GM19324 (cell line): ENCODE data around the gene RAP1GAP.
"Not testable (repeated sequence)": the region's sequence is repeated elsewhere in the genome, so short reads cannot be mapped to it uniquely, and the experiment has no call there.

Source experiments
- ATAC-seq: cut with Tn5 transposase; IDR thresholded peaks from one replicate; pipeline ENCODE4 v1.9.1; 2021; ENCODE audit warnings: mild to moderate bottlenecking, moderate library complexity; ENCODE audit not compliant: unreplicated experiment, low FRiP score

RAP1GAP gene

DNA sequence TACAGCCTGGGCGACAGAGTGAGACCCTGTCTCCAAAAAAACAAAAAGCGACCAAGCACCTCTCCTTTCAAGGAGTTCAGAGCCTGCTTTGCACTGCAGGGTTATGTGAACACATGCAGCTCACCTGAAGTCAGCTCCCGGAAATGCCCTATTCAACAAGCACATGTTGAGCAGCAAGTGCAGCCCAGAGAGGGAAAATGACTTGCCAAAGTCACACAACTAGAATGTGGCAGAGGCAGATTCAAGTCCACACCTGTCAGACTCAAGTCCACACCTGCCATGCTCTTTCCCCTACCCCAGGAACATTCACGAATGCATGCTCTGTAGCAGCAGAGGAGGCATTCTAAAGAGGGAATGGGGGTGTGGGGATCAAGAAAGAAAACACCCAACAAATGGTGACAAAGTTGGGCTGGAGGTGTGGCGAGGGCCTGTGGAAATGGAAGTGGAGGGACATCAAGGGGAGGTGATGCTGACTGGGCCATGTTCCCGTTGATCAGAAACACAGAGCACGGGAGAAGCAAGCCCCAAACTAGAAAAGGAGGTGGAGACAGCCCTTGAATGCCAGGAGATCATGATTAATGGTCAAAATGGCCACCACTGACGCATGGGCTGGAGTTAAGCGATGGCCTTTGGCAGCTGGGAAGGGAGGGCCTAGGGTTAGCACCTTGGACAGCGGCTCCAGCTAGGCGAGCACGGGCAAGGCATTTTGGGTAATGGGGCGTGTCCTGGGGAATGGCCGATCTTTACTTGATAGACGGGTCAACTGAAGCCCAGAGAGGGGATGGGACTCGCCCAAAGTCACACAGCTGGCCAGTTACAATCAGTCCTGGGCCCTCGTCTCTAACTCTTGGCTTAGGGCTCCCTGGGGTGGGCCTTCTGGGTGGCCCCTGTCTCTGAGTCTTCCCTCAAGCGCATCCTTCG lies 21.5 kb downstream of the RAP1GAP start:
- ATAC-seq: no peak

DNA sequence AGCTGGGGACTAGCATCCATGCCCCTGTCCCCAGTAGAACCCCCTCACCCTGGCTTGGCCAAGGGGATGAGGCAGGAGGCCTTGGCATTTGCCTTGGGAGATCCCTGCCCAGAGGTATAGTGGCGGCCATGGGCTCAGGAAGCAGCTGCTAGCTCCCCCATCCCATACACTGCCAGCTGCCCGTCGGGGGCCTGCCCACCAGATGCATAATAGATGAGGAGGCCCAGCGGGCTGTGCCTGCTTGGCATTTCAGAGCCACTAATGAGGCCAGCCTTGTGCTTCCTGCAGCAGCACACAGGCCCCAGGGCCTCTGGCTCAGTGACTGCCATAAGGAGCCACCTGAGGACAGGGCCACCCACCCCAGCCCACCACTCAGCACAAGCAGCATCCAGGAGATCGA lies 23.6 kb downstream of the RAP1GAP start:
- no peak for ATAC-seq

- no peak for ATAC-seq
These were observed 24.3 kb downstream of the RAP1GAP start for GRCh38 chr1:21644906-21645305.

GRCh38 chr1:21644348-21644747 lies 24.8 kb downstream of the RAP1GAP start:
- no peak for ATAC-seq

DNA sequence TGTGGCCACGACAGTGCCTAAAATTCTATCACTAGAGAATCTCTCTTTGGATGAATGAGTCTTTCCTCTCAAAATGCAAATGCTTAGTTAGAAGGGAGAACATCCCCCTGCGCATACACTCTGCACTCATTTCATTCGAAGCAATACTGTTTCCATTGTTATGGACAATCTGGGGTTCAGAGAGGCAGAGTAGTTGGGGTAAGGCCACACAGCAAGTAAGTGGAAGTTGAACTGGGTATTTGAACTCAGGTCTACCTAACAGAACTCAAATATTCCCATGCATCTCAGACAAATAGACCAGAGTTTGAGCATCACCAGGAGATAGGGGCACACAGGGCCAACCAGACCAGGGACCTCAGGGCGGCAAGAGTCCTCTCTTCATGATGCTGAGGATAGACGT lies 25.5 kb downstream of the RAP1GAP start:
- no peak for ATAC-seq

DNA sequence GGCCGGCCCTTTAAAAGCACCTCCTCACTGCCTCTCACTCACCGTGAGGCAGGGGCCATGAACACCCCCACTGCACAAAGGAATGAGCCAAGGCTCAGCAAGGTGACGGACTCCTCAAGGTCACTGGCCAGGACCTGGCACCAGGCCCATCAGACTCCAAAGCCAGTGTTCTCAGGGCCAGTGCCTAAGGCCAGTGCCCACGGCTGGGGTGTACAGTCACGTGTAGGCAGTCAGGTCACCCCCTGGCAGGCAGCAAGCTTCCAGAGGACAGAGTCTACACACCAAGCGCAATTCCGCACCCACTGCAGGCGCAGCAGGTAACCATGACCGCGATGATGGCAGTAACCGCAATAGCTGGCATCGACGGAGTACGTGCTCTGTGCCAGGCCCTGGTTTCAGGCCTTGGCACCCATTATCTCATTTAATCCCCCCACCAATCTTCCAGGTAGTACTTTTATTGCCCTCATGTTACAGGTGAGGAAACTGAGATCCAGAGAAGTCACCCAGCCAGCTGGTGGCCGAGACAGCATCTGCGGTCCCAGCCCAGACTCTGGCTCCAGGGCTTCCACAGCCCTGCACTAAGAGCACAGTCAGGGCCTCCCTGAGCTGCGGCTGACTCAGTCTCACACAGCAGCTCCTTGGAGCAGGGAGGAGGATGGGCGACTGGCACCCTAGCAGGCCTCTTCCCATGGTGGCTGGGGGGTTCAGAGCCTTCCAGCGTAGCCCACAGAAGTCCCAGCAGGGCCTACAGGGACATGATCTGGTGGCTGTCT lies 27.0 kb downstream of the RAP1GAP start:
- no peak for ATAC-seq

GRCh38 chr1:21641537-21641936 lies 27.6 kb downstream of the RAP1GAP start:
- no peak for ATAC-seq

- ATAC-seq: no peak
These were observed 28.1 kb downstream of the RAP1GAP start for GRCh38 chr1:21641076-21641475.

DNA sequence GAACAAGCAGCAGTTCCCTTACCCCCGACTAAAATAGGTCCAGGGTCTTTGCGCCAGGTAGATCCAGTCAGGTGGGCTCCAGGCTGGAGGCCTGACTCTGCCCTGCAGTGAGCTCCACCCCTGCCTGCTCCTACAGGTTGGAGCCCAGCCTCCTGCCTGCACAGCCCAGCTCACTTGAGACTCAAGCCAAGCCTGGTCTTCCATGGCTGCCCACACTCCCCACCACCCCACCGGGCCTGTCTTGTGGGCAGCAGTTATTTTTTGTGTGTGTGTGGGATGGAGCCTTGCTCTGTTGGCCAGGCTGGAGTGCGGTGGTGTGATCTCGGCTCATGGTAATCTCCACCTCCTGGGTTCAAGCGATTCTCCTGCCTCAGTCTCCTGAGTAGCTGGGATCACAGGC lies 28.5 kb downstream of the RAP1GAP start:
- no peak for ATAC-seq

GRCh38 chr1:21639594-21640041 lies 29.5 kb downstream of the RAP1GAP start:
- no peak for ATAC-seq

- ATAC-seq: no peak
These were observed 30.4 kb downstream of the RAP1GAP start for GRCh38 chr1:21638531-21639341.

DNA sequence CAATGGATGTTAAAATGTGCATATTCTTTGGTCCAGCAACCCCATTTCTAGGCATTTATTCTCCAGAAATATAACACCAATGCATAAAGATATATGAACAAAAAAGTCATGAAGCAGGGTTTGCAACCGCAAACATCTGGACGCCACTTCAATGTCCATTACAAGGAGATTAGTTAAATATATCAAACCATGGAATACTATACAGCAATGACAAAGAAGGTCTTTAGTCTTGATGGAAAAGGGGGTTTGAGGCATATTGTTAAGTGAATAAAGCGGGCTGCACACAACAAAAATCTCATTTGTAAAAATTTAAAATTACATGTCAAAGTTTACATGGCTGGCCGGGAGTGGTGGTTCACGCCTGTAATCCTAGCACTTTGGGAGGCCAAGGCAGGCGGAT lies 31.6 kb downstream of the RAP1GAP start:
- no peak for ATAC-seq

GRCh38 chr1:21636029-21636428 lies 33.1 kb downstream of the RAP1GAP start:
- ATAC-seq: no peak

DNA sequence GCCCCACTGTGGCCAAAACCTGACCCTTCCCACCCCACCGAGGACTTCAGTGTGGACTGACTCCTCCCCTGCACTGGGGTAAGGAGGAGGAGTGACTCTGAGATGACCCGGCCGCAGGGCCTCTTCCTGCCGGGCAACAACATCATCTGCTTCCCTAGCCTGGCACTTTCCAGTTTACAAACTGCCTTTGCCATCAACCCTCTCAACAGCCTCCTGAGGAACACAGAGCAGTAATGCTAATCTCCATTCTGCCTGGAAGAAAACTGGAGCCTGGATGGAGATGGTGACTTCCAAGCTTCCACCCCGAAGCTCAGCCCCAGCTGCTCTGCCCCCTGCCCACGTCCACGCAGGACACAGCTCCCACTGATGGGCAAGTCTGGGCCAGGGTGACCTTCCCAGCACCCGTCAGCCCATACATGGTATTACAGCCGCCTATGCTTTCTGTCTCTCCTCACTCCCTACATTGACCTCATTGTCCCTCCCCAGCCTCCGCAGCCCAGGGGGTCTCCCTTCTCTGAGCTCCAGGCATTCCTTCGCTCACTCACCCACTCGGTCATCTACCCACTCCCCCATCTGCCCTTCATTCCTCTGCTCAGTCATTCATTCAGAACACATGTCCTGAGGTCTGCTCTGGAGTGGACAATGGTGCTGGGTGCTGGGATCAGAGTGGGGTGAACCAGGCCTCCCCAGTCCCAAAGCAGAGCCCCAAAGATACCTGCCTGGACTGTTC lies 34.2 kb downstream of the RAP1GAP start:
- ATAC-seq: no peak

GRCh38 chr1:21633992-21634805 lies 35.0 kb downstream of the RAP1GAP start:
- ATAC-seq: no peak

DNA sequence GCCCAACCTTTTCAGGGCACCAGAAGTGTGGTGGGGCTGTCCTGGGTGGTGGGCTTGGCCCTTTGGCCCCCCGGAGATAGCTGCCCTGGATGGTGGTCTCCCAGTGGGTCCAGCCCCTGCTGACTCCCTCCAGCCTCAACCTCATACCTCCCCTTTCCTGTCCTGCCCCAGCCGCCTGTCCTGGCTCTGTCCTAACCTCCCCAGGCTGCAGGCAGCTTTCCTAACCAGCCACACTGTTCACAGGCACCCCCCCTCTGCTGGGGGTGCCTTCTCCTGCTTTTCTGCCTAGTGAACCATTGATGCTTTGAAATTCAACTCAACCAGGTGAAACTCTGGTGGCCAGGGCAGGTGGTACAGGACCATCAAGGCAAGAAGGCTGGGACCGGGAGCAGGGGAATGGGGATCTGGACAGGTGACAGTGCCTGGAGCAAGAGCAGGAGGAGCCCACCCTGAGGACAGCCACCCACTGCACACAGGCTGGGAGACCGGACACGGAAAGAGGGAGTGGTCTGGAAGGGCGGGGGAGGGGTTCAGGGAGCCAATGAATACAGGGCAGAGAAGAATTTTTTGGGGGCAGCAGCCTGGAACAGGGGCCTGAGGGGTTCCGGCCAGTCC lies 35.9 kb downstream of the RAP1GAP start:
- ATAC-seq: no peak

DNA sequence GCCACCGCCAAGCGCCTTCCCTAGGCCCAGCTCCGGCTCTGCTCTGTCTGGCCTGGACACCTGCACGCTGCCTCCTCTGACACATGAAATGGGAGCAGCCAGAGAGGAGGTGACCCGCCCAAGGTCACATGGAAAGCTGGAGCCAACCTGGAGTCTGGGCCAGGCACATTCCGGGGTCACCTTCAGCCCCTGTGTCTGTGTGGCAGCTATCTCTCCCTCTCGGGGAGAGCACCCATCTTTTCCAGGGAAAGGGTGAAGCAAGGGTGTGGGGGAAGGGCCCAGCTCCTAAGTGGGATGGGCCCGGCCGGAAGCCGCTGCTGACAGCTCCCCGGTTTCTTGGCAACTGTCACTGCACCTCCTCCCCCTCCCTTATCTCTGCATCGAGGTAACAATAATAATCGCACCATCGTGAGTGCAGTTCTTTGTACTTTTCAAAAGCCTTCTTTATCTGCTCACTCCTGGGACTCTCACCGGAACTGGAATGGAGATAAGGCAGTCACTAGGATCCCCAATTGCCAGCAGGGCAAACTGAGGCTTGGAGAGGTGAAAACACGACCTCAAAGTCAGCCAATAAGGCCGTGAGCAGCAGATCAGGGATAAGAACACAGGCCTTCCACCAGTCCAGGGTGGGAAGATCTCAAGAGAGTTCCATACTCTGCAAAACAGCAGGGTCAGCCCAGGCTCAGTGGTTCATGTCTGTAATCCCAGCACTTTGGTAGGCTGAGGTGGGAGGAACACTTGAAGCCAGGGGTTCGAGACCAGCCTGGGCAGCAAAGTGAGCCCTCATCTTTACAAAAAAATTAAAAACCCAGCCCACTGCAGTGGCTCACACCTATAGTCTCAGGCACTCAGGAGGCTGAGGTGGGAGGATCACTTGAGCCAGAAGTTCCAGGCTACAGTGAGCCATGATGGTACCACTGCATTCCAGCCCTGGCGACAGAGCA lies 36.9 kb downstream of the RAP1GAP start:
- no peak for ATAC-seq

- ATAC-seq: not testable (repeated sequence)
These were observed 37.6 kb downstream of the RAP1GAP start for GRCh38 chr1:21631590-21631943.
